ENCODE results near the gene S100A11. TPM values are rescaled to one million over a fixed set of nuclear protein-coding genes. Genes with fewer than 3 reads are reported as not detected.
A peak's percentile ranks its signal among the peaks of the same experiment; 100 is the strongest.

Gene S100A11
- polyA plus RNA-seq, 1 experiment, result 1,269 TPM

- Histone ChIP-seq H3K36me3 (ENCODE audit: control insufficient read depth, insufficient read depth, low read length) (no peaks in the 10 kb centered on the region), H3K27me3 (ENCODE audit: control insufficient read depth, insufficient read depth, low read length) (peaks cover 11% of the 10 kb centered on the region), H3K4me3 (ENCODE audit: low read depth, low read length) (no peak overlapping the region)
- no peak for DNase-seq (ENCODE audit: low read depth)
- ChIA-PET CTCF (interaction anchor here (0.6 to 7.2 kb wide), 8 partner anchors 12 to 128 kb away, joined by 3 to 56 read pairs (median 4); no protein-coding TSS in a partner anchor), POLR2A (no interaction called here)
- TF ChIP-seq CTCF (IDR thresholded peaks at IDR 0.05; ENCODE audit: insufficient read depth, low read depth, low read length), result no peak
Observed at GRCh38 chr1:152015766-152016165, 21.0 kb downstream of the S100A11 start.

GRCh38 chr1:152014943-152015342 lies 21.9 kb downstream of the S100A11 start:
- DNase-seq (ENCODE audit: low read depth), result no peak

GRCh38 chr1:152013664-152014237 lies 23.1 kb downstream of the S100A11 start:
- no peak for DNase-seq (ENCODE audit: low read depth)
- POLR2A ChIA-PET, result no interaction called here

More at GRCh38 chr1:152014943-152015342, 21.9 kb downstream of the S100A11 start:
- CTCF ChIA-PET, result interaction anchor here (0.6 to 7.2 kb wide), 8 partner anchors 12 to 127 kb away, joined by 3 to 56 read pairs (median 4); no protein-coding TSS in a partner anchor
- Histone ChIP-seq H3K27me3 (ENCODE audit: control insufficient read depth, insufficient read depth, low read length) (peaks cover 11% of the 10 kb centered on the region), H3K4me3 (ENCODE audit: low read depth, low read length) (no peak overlapping the region), H3K36me3 (ENCODE audit: control insufficient read depth, insufficient read depth, low read length) (no peaks in the 10 kb centered on the region)
- POLR2A ChIA-PET, result no interaction called here
- no peak for TF ChIP-seq CTCF (IDR thresholded peaks at IDR 0.05; ENCODE audit: insufficient read depth, low read depth, low read length)

GRCh38 chr1:152009691-152010090 lies 27.1 kb downstream of the S100A11 start:
- no peak for DNase-seq (ENCODE audit: low read depth)
- CTCF ChIA-PET, result interaction anchor here (0.8 to 7.2 kb wide), 4 partner anchors 8 to 41 kb away, joined by 3 to 66 read pairs (median 24); no protein-coding TSS in a partner anchor
- Histone ChIP-seq H3K4me3 (ENCODE audit: low read depth, low read length) (no peak overlapping the region), H3K36me3 (ENCODE audit: control insufficient read depth, insufficient read depth, low read length) (no peaks in the 10 kb centered on the region), H3K27me3 (ENCODE audit: control insufficient read depth, insufficient read depth, low read length) (peaks cover 24% of the 10 kb centered on the region)
- no peak for TF ChIP-seq CTCF (IDR thresholded peaks at IDR 0.05; ENCODE audit: insufficient read depth, low read depth, low read length)
- POLR2A ChIA-PET, result no interaction called here

More at GRCh38 chr1:152013664-152014237, 23.1 kb downstream of the S100A11 start:
- Histone ChIP-seq H3K27me3 (ENCODE audit: control insufficient read depth, insufficient read depth, low read length) (peaks cover 12% of the 10 kb centered on the region), H3K4me3 (ENCODE audit: low read depth, low read length) (no peak overlapping the region), H3K36me3 (ENCODE audit: control insufficient read depth, insufficient read depth, low read length) (no peaks in the 10 kb centered on the region)
- TF ChIP-seq CTCF (IDR thresholded peaks at IDR 0.05; ENCODE audit: insufficient read depth, low read depth, low read length), result peak; percentile 82
- CTCF ChIA-PET, result interaction anchor here (0.7 to 7.2 kb wide), 13 partner anchors 9 to 126 kb away, joined by 3 to 66 read pairs (median 6); no protein-coding TSS in a partner anchor

- no peaks in the 10 kb centered on the region for H3K36me3 ChIP-seq (ENCODE audit: control insufficient read depth, insufficient read depth, low read length)
- TF ChIP-seq CTCF (IDR thresholded peaks at IDR 0.05; ENCODE audit: insufficient read depth, low read depth, low read length), result no peak
- peaks cover 33% of the 10 kb centered on the region for H3K27me3 ChIP-seq (ENCODE audit: control insufficient read depth, insufficient read depth, low read length)
- DNase-seq (ENCODE audit: low read depth), result no peak
- POLR2A ChIA-PET, result no interaction called here
- H3K4me3 ChIP-seq (ENCODE audit: low read depth, low read length), result no peak overlapping the region
- CTCF ChIA-PET, result interaction anchor here (0.6 to 1.5 kb wide), 3 partner anchors 39 to 84 kb away, joined by 3 to 7 read pairs (median 3); no protein-coding TSS in a partner anchor
Observed at GRCh38 chr1:152007047-152007446, 29.8 kb downstream of the S100A11 start.

All from BJ (cell line).